H1 (cell line): ENCODE results near the gene ARV1. TPM values are rescaled to one million over a fixed set of nuclear protein-coding genes. Genes with fewer than 3 reads are reported as not detected.

Source experiments
- CTCF ChIA-PET: fragments of 300-600 bp; sonication (Branson Sonifier 250); formaldehyde crosslinking; loops from one replicate; lab custom pipeline; 2021; ENCODE audit not compliant: partially characterized antibody; lab: Charles Lee
- POLR2A ChIA-PET: fragments of 300-600 bp; sonication (Branson Sonifier 250); formaldehyde crosslinking; loops from one replicate; lab custom pipeline; 2021; ENCODE audit warnings: inconsistent platforms; ENCODE audit not compliant: partially characterized antibody; lab: Charles Lee
- DNase-seq, 2 experiments: peaks; one replicate each; pipeline versions ENCODE4 v3.0.0 to v3.0.0-alpha.2; 2010 to 2022; ENCODE audit warnings: low spot score in 2 of 2, low read depth in 1 of 2, mixed read lengths in 1 of 2
- FAIRE-seq: peaks from 2 replicates; lab custom pipeline; 2011; peaks lifted over from hg19 to GRCh38; lab: Jason Lieb, UNC
- H2AFZ ChIP-seq: 2 replicates; pipeline ENCODE4 v1.8.1; 2012; ENCODE audit warnings: low read length, inconsistent platforms
- H2AK5ac ChIP-seq: 2 replicates; pipeline ENCODE4 v1.6.1; 2013; ENCODE audit warnings: low read depth, low read length
- H2BK120ac ChIP-seq: replicated peaks from 2 replicates; pipeline ENCODE3; 2013; ENCODE audit warnings: low read depth, low read length, inconsistent platforms
- H2BK12ac ChIP-seq: 2 replicates; pipeline ENCODE4 v1.6.1; 2013; ENCODE audit warnings: low read depth, low read length
- H2BK15ac ChIP-seq: 2 replicates; pipeline ENCODE4 v1.6.1; 2013; ENCODE audit warnings: low read length
- H2BK20ac ChIP-seq: 2 replicates; pipeline ENCODE4 v1.6.1; 2013; ENCODE audit warnings: low read length
- H2BK5ac ChIP-seq: 2 replicates; pipeline ENCODE4 v1.6.1; 2013; ENCODE audit warnings: low read depth, low read length
- H3K14ac ChIP-seq: 2 replicates; pipeline ENCODE4 v1.6.1; 2013; ENCODE audit warnings: inconsistent platforms; ENCODE audit not compliant: insufficient read length
- H3K18ac ChIP-seq: 2 replicates; pipeline ENCODE4 v1.6.1; 2013; ENCODE audit warnings: low read length; ENCODE audit errors: extremely low read depth
- H3K23ac ChIP-seq: 2 replicates; pipeline ENCODE4 v1.6.1; 2013; ENCODE audit warnings: inconsistent platforms; ENCODE audit not compliant: insufficient read length
- H3K23me2 ChIP-seq: 2 replicates; pipeline ENCODE4 v1.6.1; 2013; ENCODE audit warnings: low read depth, low read length
- H3K27ac ChIP-seq: 2 replicates; pipeline ENCODE4 v1.6.1; 2011; ENCODE audit warnings: low read depth, low read length, inconsistent platforms
- H3K27me3 ChIP-seq, 4 experiments: replicated peaks in 1 of 4; 1 replicate in 1 of 4; 2 replicates in 3 of 4; pipeline versions ENCODE4 v1.6.1 to v1.8.1; 2011 to 2013; ENCODE audit warnings: low read length in 3 of 4, mild to moderate bottlenecking in 3 of 4, inconsistent platforms in 2 of 4, mixed read lengths in 2 of 4, moderate library complexity in 1 of 4; ENCODE audit not compliant: control insufficient read depth in 3 of 4, insufficient read depth in 3 of 4; ENCODE audit errors: extremely low read depth in 1 of 4
- H3K36me3 ChIP-seq, 4 experiments: 2 replicates each; pipeline versions ENCODE4 v1.6.1 to v1.8.1; 2011 to 2013; ENCODE audit warnings: mild to moderate bottlenecking in 4 of 4, low read length in 3 of 4, moderate library complexity in 2 of 4, control low read depth in 1 of 4, inconsistent platforms in 1 of 4; ENCODE audit not compliant: insufficient read depth in 4 of 4, control insufficient read depth in 2 of 4
- H3K4ac ChIP-seq: replicated peaks from 2 replicates; pipeline ENCODE3; 2013; ENCODE audit warnings: low read length, low read depth, mixed read lengths, inconsistent platforms; ENCODE audit not compliant: insufficient read length
- H3K4me1 ChIP-seq, 4 experiments: replicated peaks in 1 of 4; 1 replicate in 1 of 4; 2 replicates in 3 of 4; pipeline versions ENCODE4 v1.6.1 to v1.8.1; 2011 to 2013; ENCODE audit warnings: low read length in 3 of 4, inconsistent platforms in 2 of 4, mixed read lengths in 1 of 4; ENCODE audit not compliant: insufficient read depth in 4 of 4, control insufficient read depth in 3 of 4
- H3K4me2 ChIP-seq, 2 experiments: 2 replicates each; pipeline versions ENCODE4 v1.6.1 to v1.8.1; 2011 to 2013; ENCODE audit warnings: low read depth in 2 of 2, low read length in 2 of 2, control low read depth in 1 of 2, inconsistent platforms in 1 of 2, mild to moderate bottlenecking in 1 of 2; ENCODE audit not compliant: insufficient read depth in 1 of 2
- H3K4me3 ChIP-seq, 4 experiments: fragments of 200-600, 300-600 bp in 1 of 4; sonication (generic), shearing (Covaris generic), sonication (Bioruptor Twin) in 1 of 4; 2 replicates each; pipeline versions ENCODE4 v1.5.1 to v1.8.1; 2011 to 2016; ENCODE audit warnings: low read length in 4 of 4, low read depth in 3 of 4, control low read depth in 2 of 4, inconsistent platforms in 2 of 4, mild to moderate bottlenecking in 2 of 4, mixed read lengths in 1 of 4, moderate library complexity in 1 of 4; ENCODE audit not compliant: insufficient read depth in 2 of 4; ENCODE audit errors: extremely low read depth in 1 of 4
- H3K56ac ChIP-seq: replicated peaks from 2 replicates; pipeline ENCODE3; 2013; ENCODE audit warnings: low read depth, mild to moderate bottlenecking, mixed read lengths, low read length, inconsistent platforms; ENCODE audit not compliant: insufficient read length
- H3K79me1 ChIP-seq: 2 replicates; pipeline ENCODE4 v1.6.1; 2013; ENCODE audit warnings: low read depth, low read length, control low read depth
- H3K79me2 ChIP-seq, 2 experiments: 2 replicates each; pipeline versions ENCODE4 v1.6.1 to v1.8.1; 2012 to 2013; ENCODE audit warnings: low read length in 2 of 2, mild to moderate bottlenecking in 2 of 2, inconsistent platforms in 1 of 2; ENCODE audit not compliant: insufficient read depth in 2 of 2, control insufficient read depth in 1 of 2
- H3K9ac ChIP-seq, 4 experiments: replicated peaks in 1 of 4; 1 replicate in 1 of 4; 2 replicates in 3 of 4; pipeline versions ENCODE4 v1.6.1 to v1.8.1; 2011 to 2013; ENCODE audit warnings: low read depth in 3 of 4, low read length in 3 of 4, control low read depth in 2 of 4, mild to moderate bottlenecking in 2 of 4, moderate library complexity in 2 of 4, inconsistent platforms in 1 of 4; ENCODE audit errors: extremely low read depth in 1 of 4
- H3K9me3 ChIP-seq, 2 experiments: 2 replicates each; pipeline versions ENCODE4 v1.6.1 to v1.8.1; 2012 to 2013; ENCODE audit warnings: mild to moderate bottlenecking in 2 of 2, moderate library complexity in 2 of 2, control low read depth in 1 of 2, inconsistent platforms in 1 of 2, low read depth in 1 of 2, low read length in 1 of 2, mixed read lengths in 1 of 2; ENCODE audit not compliant: insufficient read depth in 2 of 2
- H4K20me1 ChIP-seq, 2 experiments: replicated peaks in 1 of 2; 2 replicates each; pipeline versions ENCODE3 to v1.8.1; 2011 to 2013; ENCODE audit warnings: inconsistent platforms in 2 of 2, low read length in 2 of 2, mild to moderate bottlenecking in 1 of 2; ENCODE audit not compliant: insufficient read depth in 2 of 2, control insufficient read depth in 1 of 2
- H4K5ac ChIP-seq: 2 replicates; pipeline ENCODE4 v1.6.1; 2013; ENCODE audit warnings: low read length, low read depth, mixed read lengths, inconsistent platforms; ENCODE audit not compliant: insufficient read length
- H4K8ac ChIP-seq: 2 replicates; pipeline ENCODE4 v1.8.0; 2013; ENCODE audit warnings: mild to moderate bottlenecking, moderate library complexity, low read length, inconsistent platforms; ENCODE audit not compliant: insufficient read depth; ENCODE audit errors: extremely low read depth
- H4K91ac ChIP-seq: replicated peaks from 2 replicates; pipeline ENCODE3; 2013; ENCODE audit warnings: low read length, mixed read lengths, inconsistent platforms; ENCODE audit not compliant: insufficient read length
- ATF2 ChIP-seq: IDR thresholded peaks from 2 replicates; pipeline ENCODE4 v1.6.1; 2012; ENCODE audit warnings: low read length, inconsistent platforms
- ATF3 ChIP-seq: IDR thresholded peaks from 2 replicates; pipeline ENCODE4 v1.6.1; 2011; ENCODE audit warnings: low read depth, mild to moderate bottlenecking, low read length; ENCODE audit not compliant: insufficient read depth
- CHD1 ChIP-seq: IDR thresholded peaks from 2 replicates; pipeline ENCODE4 v1.6.1; 2012; ENCODE audit warnings: low read depth, low read length, improper control_type of control experiment
- CTBP2 ChIP-seq: IDR thresholded peaks from 2 replicates; pipeline ENCODE4 v1.7.0; 2011; ENCODE audit warnings: borderline replicate concordance, mild to moderate bottlenecking, moderate library complexity, mixed read lengths, low read length; ENCODE audit not compliant: insufficient read depth, insufficient read length
- GABPA ChIP-seq: IDR thresholded peaks from 2 replicates; pipeline ENCODE4 v1.6.1; 2011; ENCODE audit warnings: mild to moderate bottlenecking, low read length, moderate library complexity, borderline replicate concordance; ENCODE audit not compliant: insufficient read depth
- HDAC6 ChIP-seq: IDR thresholded peaks from one replicate; pipeline ENCODE4 v1.7.1; 2012; ENCODE audit warnings: low read depth, mild to moderate bottlenecking, inconsistent platforms, low read length, moderate library complexity
- SIRT6 ChIP-seq: IDR thresholded peaks from one replicate; pipeline ENCODE4 v1.7.1; 2012; ENCODE audit warnings: low read length, inconsistent platforms
- TEAD4 ChIP-seq: IDR thresholded peaks from 2 replicates; pipeline ENCODE4 v1.6.1; 2012; ENCODE audit warnings: low read depth, low read length, inconsistent platforms, mixed read lengths
- USF2 ChIP-seq: IDR thresholded peaks from 2 replicates; pipeline ENCODE4 v1.6.1; 2011; ENCODE audit warnings: low read length, improper control_type of control experiment
- WGBS, 2 experiments: shearing (Covaris generic) in 1 of 2; methylation state at CpG; one replicate each; pipeline versions ENCODE4 v1.1.6 to v1.1.7; 2013 to 2015; ENCODE audit warnings: low lambda C conversion rate in 2 of 2, mixed read lengths in 2 of 2, inconsistent platforms in 1 of 2, low coverage in 1 of 2, missing lambda C conversion rate in 1 of 2; ENCODE audit not compliant: insufficient replicate concordance in 2 of 2, insufficient coverage in 1 of 2, insufficient read length in 1 of 2; ENCODE audit errors: extremely low coverage in 1 of 2, missing lambda C conversion rate in 1 of 2; 5-methylcytosine and 5-hydroxymethylcytosine counted together
- polyA plus RNA-seq, 7 experiments: library from polyadenylated mRNA; depleted of rRNA in 3 of 7; stranded (reverse) in 5 of 7; unstranded in 2 of 7; fragments of >200 nt in 5 of 7; fragments of 200-250 nt in 2 of 7; gene quantifications; 1 replicate in 5 of 7; 2 replicates in 1 of 7; 4 replicates in 1 of 7; pipeline versions ENCODE4 v1.2.1 to v1.2.3, GENCODE V29; 2011 to 2013; ENCODE audit warnings: missing spikeins in 2 of 7, mixed read lengths in 2 of 7
- total RNA-seq: library from RNA; stranded (reverse); fragmentation: NEBNext Ultra II Directional; extraction: Animal tissue kit (Norgen Biotek cat#: 25700); gene quantifications from 2 replicates; pipeline ENCODE4 v1.2.1, GENCODE V29; 2021

The ARV1 gene
- total and polyA plus RNA-seq, 2 of the 8 experiments (the other 6 are each of a cell fraction or from before 2014, with no cell fraction given), result 13.1 to 13.4 TPM

GRCh38 chr1:231046730-231047395 lies 68.0 kb downstream of the ARV1 start:
- H3K18ac ChIP-seq, result no peak overlapping the region
- FAIRE-seq (no peak), DNase-seq (no peak)
- no peaks in the 10 kb centered on the region for H3K4me1 ChIP-seq
- H4K91ac ChIP-seq, result no peak overlapping the region
- H3K4ac ChIP-seq, result no peak overlapping the region
- no peaks in the 10 kb centered on the region for H3K36me3 ChIP-seq
- H2BK5ac ChIP-seq, result no peak overlapping the region
- H3K23me2 ChIP-seq, result peaks cover 2% of the 10 kb centered on the region; the same call in 1 of the 2 replicates
- no peaks in the 10 kb centered on the region for H3K79me1 ChIP-seq
- H3K9ac ChIP-seq, result no peak overlapping the region
- H3K14ac ChIP-seq, result no peak overlapping the region
- peaks cover 0 to 1% of the 10 kb centered on the region in 2 experiments for H4K20me1 ChIP-seq
- 63 to 100% methylated on average over 2 of the region's 2 CpGs for WGBS, 2 experiments
- H3K23ac ChIP-seq, result no peak overlapping the region
- H3K9me3 ChIP-seq, result 0 out of 4 replicates have a peak, but pooled peaks cover 0 to 5% of the 10 kb centered on the region in 2 experiments
- no peak overlapping the region for H3K4me3 ChIP-seq
- ChIA-PET CTCF (no interaction called here), POLR2A (no interaction called here)
- H2BK12ac ChIP-seq, result no peak overlapping the region
- no peak overlapping the region for H2AK5ac ChIP-seq
- no peak overlapping the region for H3K27ac ChIP-seq
- no peak overlapping the region for H2BK15ac ChIP-seq
- no peak overlapping the region for H2BK120ac ChIP-seq
- no peak overlapping the region for H4K5ac ChIP-seq
- no peak overlapping the region for H2AFZ ChIP-seq
- H3K4me2 ChIP-seq, result no peak overlapping the region
- H2BK20ac ChIP-seq, result no peak overlapping the region
- H3K27me3 ChIP-seq, result peaks cover 10 to 31% (median 18%) of the 10 kb centered on the region in 4 experiments
- no peak overlapping the region for H3K56ac ChIP-seq
- no peak overlapping the region for H4K8ac ChIP-seq
- no peaks in the 10 kb centered on the region for H3K79me2 ChIP-seq
- TF ChIP-seq HDAC6 (no peak), ATF2 (no peak), CHD1 (no peak), ATF3 (no peak), USF2 (no peak), CTBP2 (no peak), GABPA (no peak), TEAD4 (no peak), SIRT6 (no peak)
